AG09319 (cell line): ENCODE measurements around the gene ADAMTS17.

ENCODE experiments used
- DNase-seq: peaks from one replicate; pipeline ENCODE4 v3.0.0-alpha.2; 2010; ENCODE audit warnings: low read depth; ENCODE audit errors: extremely low read depth
- CTCF ChIP-seq: IDR thresholded peaks from 2 replicates; pipeline ENCODE4 v1.5.1; 2011; ENCODE audit warnings: low read depth, mild to moderate bottlenecking, inconsistent platforms, low read length, moderate library complexity

ADAMTS17 gene

DNA sequence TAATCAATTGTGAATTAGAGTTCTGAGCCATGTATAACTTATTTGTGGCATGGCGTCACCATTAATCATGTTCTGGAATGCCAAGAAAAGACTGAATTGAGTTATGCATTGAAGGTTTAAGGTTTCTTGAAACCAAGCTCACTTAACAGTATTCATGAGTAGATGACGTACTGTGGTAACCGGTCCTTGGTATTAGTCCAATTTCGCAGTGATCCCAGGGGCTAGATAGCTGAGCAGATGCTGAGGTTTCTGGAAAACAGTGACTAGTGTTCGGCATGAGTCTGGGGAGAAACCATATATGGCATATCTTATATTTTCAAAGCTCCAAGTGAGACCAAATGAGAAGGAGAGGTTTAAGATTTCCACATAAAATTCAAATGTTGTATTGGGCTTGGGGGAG, 390.3 kb downstream of the ADAMTS17 start:
- DNase-seq, result no peak
- TF ChIP-seq CTCF, result no peak

DNA sequence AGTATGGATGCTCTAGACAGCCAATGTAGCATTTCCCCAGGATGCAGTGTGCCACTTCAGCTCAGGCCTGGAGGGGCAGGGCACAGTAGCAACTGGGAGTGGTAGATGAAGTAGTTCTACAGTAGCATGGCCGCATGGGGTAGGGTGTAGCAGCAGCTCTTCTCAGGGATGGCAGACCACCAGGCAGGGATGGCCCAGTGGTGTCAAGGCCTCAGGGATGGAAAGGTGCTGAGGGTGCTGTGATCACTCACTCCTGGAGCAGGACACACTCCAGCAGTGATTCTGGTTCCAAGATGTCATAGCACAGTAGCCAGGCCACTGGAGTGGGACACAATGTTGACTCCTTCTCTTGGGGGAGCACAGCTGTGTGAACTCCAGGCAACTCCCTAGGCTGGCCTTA, 397.6 kb downstream of the ADAMTS17 start:
- no peak for DNase-seq
- TF ChIP-seq CTCF, result no peak

- TF ChIP-seq CTCF, result no peak
- DNase-seq, result no peak
Measured at GRCh38 chr15:99943466-99943865, 398.3 kb downstream of the ADAMTS17 start.

DNA sequence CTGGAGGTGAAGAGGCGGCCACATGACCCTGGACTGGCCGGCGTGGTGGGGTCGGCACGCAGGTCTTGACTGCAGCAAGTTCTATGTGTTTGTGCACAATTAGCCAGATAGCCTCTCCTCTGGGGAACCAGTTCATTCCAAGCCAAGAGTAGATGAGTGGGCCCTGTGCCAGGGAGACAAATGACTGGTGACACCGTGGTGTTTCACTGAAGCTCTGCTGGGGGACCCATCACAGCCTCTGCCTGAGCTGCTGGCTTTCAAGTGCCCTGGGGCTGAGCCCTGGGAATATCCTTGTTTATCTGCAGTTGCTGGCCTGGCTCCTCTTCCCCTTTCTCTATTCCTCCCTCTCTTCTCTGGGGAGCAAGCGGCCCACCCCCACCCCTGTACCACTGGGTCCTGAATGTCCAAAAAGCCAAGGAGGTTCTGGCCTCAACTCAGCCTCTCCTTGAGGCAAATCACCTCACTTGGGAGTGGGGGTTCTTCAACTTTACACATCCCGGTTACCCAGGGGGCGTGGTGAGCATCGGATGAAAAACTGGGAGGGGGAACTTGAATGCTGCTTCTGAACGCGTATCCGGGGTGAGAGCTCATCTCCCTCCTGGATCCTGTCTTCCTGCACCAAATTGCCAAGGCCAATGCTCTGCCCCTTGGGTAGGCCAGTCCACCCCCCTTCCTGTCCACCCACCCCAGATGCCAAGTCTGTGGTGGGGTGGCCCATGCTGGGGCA, 408.9 kb downstream of the ADAMTS17 start:
- TF ChIP-seq CTCF, result no peak
- no peak for DNase-seq

DNA sequence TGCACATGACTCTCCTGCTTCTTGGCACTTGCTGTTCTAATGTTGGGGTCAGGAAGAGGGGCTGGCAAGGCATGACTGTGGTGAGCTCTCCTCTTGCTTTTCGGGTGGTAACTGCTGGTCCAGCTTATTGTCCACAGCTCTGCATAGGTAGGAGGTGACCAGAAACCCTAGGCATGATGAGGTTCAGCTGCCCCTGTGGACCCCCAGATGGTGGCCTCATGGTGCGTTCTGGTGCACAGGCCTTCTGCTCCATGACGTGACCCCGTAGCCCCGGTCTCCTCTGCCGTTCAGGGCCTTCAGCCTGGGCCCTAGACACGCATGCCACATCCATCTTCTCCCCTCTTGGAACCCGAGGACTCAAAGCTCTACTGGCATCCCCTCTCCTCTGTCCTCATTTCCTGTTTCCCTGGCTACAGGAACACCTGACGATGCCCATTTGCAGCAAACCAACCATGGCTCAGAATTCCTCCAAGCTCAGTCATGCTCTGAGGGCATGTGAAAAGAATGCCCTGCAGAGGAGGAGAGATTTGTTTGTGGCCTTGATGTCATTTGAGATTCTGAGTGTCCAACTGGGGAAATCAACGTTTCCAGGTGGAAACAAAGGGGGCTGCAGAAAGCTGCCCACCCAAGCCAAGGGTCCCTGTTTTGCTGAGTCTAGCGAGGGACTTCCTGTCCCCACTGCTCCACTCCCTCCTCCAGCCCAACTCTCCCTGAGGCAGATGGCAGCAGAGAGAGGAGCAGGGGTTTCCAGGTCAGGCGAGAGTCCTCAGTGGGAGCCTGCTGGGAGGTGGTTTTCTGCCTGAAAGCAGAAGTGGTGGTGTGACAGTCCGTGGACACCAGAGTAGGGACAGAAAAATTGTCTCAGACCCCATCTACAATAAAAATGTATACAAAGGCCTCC, 409.8 kb downstream of the ADAMTS17 start:
- TF ChIP-seq CTCF, result no peak
- no peak for DNase-seq

DNA sequence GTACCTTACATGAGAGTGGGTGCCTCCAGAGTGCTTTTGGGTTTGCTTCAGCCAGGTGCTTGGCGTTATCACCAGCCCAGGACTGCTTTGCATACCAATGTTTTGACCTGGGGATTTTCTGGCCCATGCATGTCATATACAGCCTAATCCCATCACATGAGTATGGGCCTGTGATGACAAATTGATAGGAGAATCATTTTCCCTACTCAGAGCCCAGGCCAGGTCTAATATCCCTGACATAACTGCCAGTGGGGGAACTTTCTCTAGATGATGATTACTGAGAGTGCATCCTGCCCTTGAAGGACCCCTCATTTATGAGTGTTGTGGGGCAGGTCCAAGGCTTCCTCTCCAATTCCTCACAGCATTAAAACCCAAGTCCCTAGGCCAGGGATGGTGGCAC, 411.1 kb downstream of the ADAMTS17 start:
- TF ChIP-seq CTCF, result no peak
- DNase-seq, result no peak

GRCh38 chr15:99929266-99929665, 412.5 kb downstream of the ADAMTS17 start:
- TF ChIP-seq CTCF, result no peak

More at GRCh38 chr15:99929266-99929665, 412.5 kb downstream of the ADAMTS17 start:
- no peak for DNase-seq
